ENCODE data around the gene COTL1. TPM values are rescaled to one million over a fixed set of nuclear protein-coding genes. Genes with fewer than 3 reads are reported as not detected.

COTL1 gene
- total and polyA plus RNA-seq, 2 of the 13 experiments (the other 11 are each of a cell fraction or from before 2014, with no cell fraction given) = 8.7 to 16.9 TPM

GRCh38 chr16:84599521-84600202 is 18.2 kb downstream of the COTL1 start (continued):
- TF ChIP-seq NFKBIZ (CRISPR knock-in tag; IDR thresholded peaks at IDR 0.05) = 0 out of 2 replicates have a peak, but pooled peaks have one; percentile 10
- peak; percentile 67 for TF ChIP-seq HOMEZ (CRISPR knock-in tag; IDR thresholded peaks at IDR 0.05; ENCODE audit: low read depth)
- TF ChIP-seq TEF (CRISPR knock-in tag; IDR thresholded peaks at IDR 0.05) = peak; percentile 90; the same call in 1 of the 2 replicates
- no peak for TF ChIP-seq ZNF530 (CRISPR knock-in tag; IDR thresholded peaks at IDR 0.05; ENCODE audit: low read depth)
- peak; percentile 81 for TF ChIP-seq HNF1B (CRISPR knock-in tag; IDR thresholded peaks at IDR 0.05)
- peak; percentile 55; the same call in 1 of the 2 replicates for TF ChIP-seq HMG20A (CRISPR knock-in tag; IDR thresholded peaks at IDR 0.05; ENCODE audit: borderline replicate concordance)
- peak; percentile 55 for TF ChIP-seq GABPB1 (CRISPR knock-in tag; IDR thresholded peaks at IDR 0.05)
- TF ChIP-seq CHD4 (IDR thresholded peaks at IDR 0.05; ENCODE audit: borderline replicate concordance, low read length) = no peak
- peak; percentile 75 for TF ChIP-seq UBTF (CRISPR knock-in tag; IDR thresholded peaks at IDR 0.05)
- TF ChIP-seq ZNF574 (CRISPR knock-in tag; IDR thresholded peaks at IDR 0.05) = no peak
- no peak for TF ChIP-seq HIC2 (CRISPR knock-in tag; IDR thresholded peaks at IDR 0.05; ENCODE audit: low read depth)
- TF ChIP-seq ZFP62 (CRISPR knock-in tag; IDR thresholded peaks at IDR 0.05) = no peak
- TF ChIP-seq GATAD2A (CRISPR knock-in tag; IDR thresholded peaks at IDR 0.05) = peak; percentile 75
- no peak for TF ChIP-seq KAT8 (CRISPR knock-in tag; IDR thresholded peaks at IDR 0.05)
